ENCODE results near the gene SUPT4H1. TPM values are rescaled to one million over a fixed set of nuclear protein-coding genes. Genes with fewer than 3 reads are reported as not detected.

The SUPT4H1 gene
- total and polyA plus RNA-seq, 9 of the 15 experiments (the other 6 are each of a cell fraction or from before 2014, with no cell fraction given): 62.1 to 320 (median 117) TPM

DNA sequence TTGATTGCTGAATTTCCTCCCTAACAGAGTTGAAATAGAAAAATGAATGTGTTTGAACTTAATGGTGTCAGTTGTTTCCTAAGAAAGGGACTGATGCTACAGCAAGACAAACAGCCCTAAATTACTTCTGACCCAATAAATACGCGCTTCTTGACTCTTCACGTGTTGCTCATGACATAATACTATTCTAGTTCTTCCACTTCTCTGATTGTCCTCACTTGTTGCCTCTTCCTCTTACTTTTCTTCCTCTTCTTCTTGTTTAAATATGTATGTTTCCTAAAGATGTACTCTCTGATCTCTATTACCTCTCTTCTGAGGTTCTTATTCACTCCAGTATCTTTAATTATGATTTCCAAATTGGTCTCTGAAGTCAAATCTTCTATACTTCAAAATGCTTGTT lies 32.9 kb upstream of the SUPT4H1 start:
- H3K9me1 ChIP-seq (ENCODE audit: control insufficient read depth, insufficient read depth, low read length): no peaks in the 10 kb centered on the region
- TF ChIP-seq, protein P1, sequence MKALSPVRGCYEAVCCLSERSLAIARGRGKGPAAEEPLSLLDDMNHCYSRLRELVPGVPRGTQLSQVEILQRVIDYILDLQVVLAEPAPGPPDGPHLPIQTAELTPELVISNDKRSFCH (CRISPR knock-in tag; IDR thresholded peaks at IDR 0.05): no peak
- TF ChIP-seq, protein P1 (tag; IDR thresholded peaks at IDR 0.05): no peak
- TF ChIP-seq, protein P2, sequence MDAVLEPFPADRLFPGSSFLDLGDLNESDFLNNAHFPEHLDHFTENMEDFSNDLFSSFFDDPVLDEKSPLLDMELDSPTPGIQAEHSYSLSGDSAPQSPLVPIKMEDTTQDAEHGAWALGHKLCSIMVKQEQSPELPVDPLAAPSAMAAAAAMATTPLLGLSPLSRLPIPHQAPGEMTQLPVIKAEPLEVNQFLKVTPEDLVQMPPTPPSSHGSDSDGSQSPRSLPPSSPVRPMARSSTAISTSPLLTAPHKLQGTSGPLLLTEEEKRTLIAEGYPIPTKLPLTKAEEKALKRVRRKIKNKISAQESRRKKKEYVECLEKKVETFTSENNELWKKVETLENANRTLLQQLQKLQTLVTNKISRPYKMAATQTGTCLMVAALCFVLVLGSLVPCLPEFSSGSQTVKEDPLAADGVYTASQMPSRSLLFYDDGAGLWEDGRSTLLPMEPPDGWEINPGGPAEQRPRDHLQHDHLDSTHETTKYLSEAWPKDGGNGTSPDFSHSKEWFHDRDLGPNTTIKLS (IDR thresholded peaks at IDR 0.05; ENCODE audit: borderline replicate concordance, low read depth): no peak
- TF ChIP-seq NR2F6 (CRISPR knock-in tag; IDR thresholded peaks at IDR 0.05) (no peak), STAT5B (CRISPR knock-in tag; IDR thresholded peaks at IDR 0.05) (no peak)
- H3K79me2 ChIP-seq (ENCODE audit: control insufficient read depth, insufficient read depth, low read length): no peaks in the 10 kb centered on the region
- ATAC-seq (no peak), FAIRE-seq (no peak), DNase-seq (ENCODE audit: extremely low read depth in 1 of 4, low spot score in 3 of 4) (no peak)
- H3K27ac ChIP-seq (ENCODE audit: extremely low read depth, low read depth, low read length): no peak overlapping the region
- H3K36me3 ChIP-seq (ENCODE audit: control insufficient read depth, insufficient read depth, low read length): no peaks in the 10 kb centered on the region
- no peak overlapping the region for H3K9ac ChIP-seq (ENCODE audit: insufficient read depth in 1 of 2, low read depth in 2 of 2, low read length in 2 of 2)
- H3K4me2 ChIP-seq (ENCODE audit: insufficient read depth, low read length): no peak overlapping the region
- H4K20me1 ChIP-seq (replicated peaks; ENCODE audit: control insufficient read depth, insufficient read depth, low read length): no peaks in the 10 kb centered on the region
- H2AFZ ChIP-seq (ENCODE audit: low read depth, low read length): 0 out of 2 replicates have a peak overlapping the region, but pooled peaks have one; percentile 0
- POLR2A ChIA-PET: interaction anchor here (0.6 to 1.6 kb wide), 3 partner anchors 10 to 53 kb away, joined by 3 to 5 read pairs (median 3); no protein-coding TSS in a partner anchor
- no peaks in the 10 kb centered on the region for H3K27me3 ChIP-seq (ENCODE audit: control insufficient read depth in 2 of 2, insufficient read depth in 2 of 2, low read length in 2 of 2)
- no peaks in the 10 kb centered on the region for H3K9me3 ChIP-seq (replicated peaks; ENCODE audit: control insufficient read depth, insufficient read depth, low read depth, low read length)
- intact Hi-C loops (cut with micrococcal nuclease) (no loop called here), in situ Hi-C loops (cut with MboI) (no loop called here)
- 72% methylated on average over 3 of the region's 3 CpGs for WGBS (ENCODE audit: insufficient coverage, low coverage, missing lambda C conversion rate)
- H3K4me3 ChIP-seq: no peak overlapping the region
- BruUV-seq (replicated peaks): no TSS peak
- CTCF ChIA-PET (ENCODE audit: low intra/inter-chr PET ratio): no interaction called here
- H3K4me1 ChIP-seq (replicated peaks in 1 of 2; ENCODE audit: control insufficient read depth in 2 of 2, insufficient read depth in 2 of 2, low read length in 2 of 2): peaks cover 15 to 44% of the 10 kb centered on the region in 2 experiments
